Epithelial cell of esophagus (primary cell): ENCODE data around the gene DVL1.
"Not testable (repeated sequence)": the region's sequence is repeated elsewhere in the genome, so short reads cannot be mapped to it uniquely, and the experiment has no call there.

ENCODE experiments used
- DNase-seq: peaks from one replicate; pipeline ENCODE4 v3.0.0; 2010; ENCODE audit warnings: low read depth
- H3K4me3 ChIP-seq: 2 replicates; pipeline ENCODE4 v1.5.1; 2011; ENCODE audit warnings: mild to moderate bottlenecking, low read length, control low read depth
- TF ChIP-seq, protein P1 (sequence below): IDR thresholded peaks from 2 replicates; pipeline ENCODE4 v1.5.1; 2011; ENCODE audit warnings: low read depth, mild to moderate bottlenecking, low read length, control low read depth, inconsistent platforms; ENCODE audit not compliant: insufficient read depth; ENCODE audit errors: missing control alignments

DVL1 gene

DNA sequence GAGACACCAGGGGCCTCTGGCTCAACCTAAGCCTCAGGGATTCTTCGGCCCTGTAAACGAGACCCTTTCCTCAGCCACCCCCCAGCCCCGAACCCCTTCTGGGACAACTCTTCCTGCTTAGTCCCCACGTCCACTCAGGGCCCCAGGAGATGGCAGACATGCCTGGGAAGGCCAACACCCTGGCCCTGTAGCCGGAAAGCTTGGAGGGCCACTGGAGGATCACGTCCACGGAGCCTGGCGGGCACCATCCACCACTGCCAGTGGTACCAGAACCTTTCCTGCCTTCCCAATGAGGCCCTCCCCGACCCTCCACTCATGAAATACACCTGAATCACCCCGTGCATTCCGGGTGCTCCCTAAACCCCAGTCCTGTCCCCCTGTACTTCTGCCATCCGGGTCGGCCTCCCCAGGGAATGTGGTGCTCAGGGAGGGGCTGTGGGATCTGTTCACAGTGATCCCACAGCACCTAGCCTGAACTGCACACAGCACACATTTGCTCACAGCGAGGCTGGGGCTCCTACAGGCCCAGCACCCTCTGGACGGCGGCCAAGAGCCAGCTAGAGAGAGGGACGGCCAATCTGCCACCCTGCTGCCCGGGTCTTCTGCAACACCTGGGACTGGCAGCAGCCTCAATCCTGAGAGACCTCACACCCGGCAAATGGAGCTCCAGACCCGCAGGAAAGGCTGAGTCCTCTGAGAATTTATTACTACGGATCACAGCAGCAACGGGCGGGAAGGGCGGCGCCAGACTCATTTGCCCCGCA lies 24.0 kb upstream of the DVL1 start:
- peak overlapping the region; percentile 80 for H3K4me3 ChIP-seq
- TF ChIP-seq, protein P1, sequence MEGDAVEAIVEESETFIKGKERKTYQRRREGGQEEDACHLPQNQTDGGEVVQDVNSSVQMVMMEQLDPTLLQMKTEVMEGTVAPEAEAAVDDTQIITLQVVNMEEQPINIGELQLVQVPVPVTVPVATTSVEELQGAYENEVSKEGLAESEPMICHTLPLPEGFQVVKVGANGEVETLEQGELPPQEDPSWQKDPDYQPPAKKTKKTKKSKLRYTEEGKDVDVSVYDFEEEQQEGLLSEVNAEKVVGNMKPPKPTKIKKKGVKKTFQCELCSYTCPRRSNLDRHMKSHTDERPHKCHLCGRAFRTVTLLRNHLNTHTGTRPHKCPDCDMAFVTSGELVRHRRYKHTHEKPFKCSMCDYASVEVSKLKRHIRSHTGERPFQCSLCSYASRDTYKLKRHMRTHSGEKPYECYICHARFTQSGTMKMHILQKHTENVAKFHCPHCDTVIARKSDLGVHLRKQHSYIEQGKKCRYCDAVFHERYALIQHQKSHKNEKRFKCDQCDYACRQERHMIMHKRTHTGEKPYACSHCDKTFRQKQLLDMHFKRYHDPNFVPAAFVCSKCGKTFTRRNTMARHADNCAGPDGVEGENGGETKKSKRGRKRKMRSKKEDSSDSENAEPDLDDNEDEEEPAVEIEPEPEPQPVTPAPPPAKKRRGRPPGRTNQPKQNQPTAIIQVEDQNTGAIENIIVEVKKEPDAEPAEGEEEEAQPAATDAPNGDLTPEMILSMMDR: no peak
- DNase-seq: no peak

- TF ChIP-seq, protein P1: peak; percentile 87
- peak; percentile 51 for DNase-seq
- H3K4me3 ChIP-seq: no peak overlapping the region
Measured at GRCh38 chr1:1371746-1372711, 22.8 kb upstream of the DVL1 start.

- TF ChIP-seq, protein P1: no peak
- no peak for DNase-seq
- H3K4me3 ChIP-seq: no peak overlapping the region
Measured at GRCh38 chr1:1371364-1371745, 22.1 kb upstream of the DVL1 start.

DNA sequence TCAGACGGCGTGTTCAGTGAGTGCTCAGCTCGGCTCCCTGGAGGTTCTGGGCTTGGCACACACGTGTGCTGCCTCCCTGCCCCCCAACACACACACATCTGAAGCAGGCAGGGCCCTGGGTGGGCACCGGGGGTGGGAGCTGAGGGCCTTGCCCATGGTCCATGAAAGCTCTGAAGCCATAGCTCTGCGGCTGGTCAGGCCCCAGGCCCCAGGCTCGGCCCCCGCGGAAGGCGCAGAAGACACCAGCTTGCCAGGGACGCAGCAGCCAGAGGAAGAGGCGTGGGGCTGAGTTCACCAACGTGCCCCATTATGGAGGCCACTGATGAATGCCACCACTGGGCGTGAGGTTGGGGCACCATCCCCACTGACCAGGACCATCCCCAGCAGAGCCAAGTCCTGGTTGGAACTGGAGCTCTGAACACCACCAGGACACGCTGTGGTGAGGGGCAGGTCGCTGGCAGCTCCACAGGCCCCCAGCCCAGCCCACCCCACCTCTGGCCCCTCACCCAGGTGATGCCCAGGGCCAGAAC lies 21.6 kb upstream of the DVL1 start:
- no peak overlapping the region for H3K4me3 ChIP-seq
- TF ChIP-seq, protein P1: no peak
- DNase-seq: no peak

DNA sequence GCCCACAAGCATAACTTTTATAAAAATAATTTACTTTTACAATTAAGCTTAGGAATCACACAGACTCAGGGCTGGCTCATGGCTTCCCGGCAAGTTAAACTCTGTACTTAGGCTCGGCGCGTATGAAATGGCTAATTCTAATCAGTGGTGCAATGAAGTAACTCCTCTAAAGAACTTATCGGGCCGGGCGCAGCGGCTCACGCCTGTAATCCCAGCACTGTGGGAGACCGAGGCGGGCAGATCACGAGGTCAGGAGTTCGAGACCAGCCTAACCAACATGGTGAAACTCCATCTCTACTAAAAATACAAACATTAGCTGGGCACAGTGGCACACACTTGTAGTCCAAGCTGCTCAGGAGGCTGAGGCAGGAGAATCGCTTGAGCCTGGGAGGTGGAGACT lies 20.9 kb upstream of the DVL1 start:
- H3K4me3 ChIP-seq, DNase-seq: not testable (repeated sequence)

GRCh38 chr1:1367315-1367714 lies 18.1 kb upstream of the DVL1 start:
- DNase-seq: no peak
- H3K4me3 ChIP-seq: no peak overlapping the region
- TF ChIP-seq, protein P1: no peak

GRCh38 chr1:1366699-1367066 lies 17.5 kb upstream of the DVL1 start:
- no peak for DNase-seq
- no peak overlapping the region for H3K4me3 ChIP-seq
- TF ChIP-seq, protein P1: no peak
